H1 (cell line): Measurements from ENCODE around the gene CXCR5. TPM values are rescaled to one million over a fixed set of nuclear protein-coding genes. Genes with fewer than 3 reads are reported as not detected.

ENCODE experiments used
- CHD2 ChIP-seq: IDR thresholded peaks from 2 replicates; pipeline ENCODE4 v1.6.1; 2012; ENCODE audit warnings: low read length, improper control_type of control experiment
- RFX5 ChIP-seq: IDR thresholded peaks from 2 replicates; pipeline ENCODE4 v1.6.1; 2011; ENCODE audit warnings: low read depth, low read length, improper control_type of control experiment, borderline replicate concordance
- SRF ChIP-seq: IDR thresholded peaks from 2 replicates; pipeline ENCODE4 v1.6.1; 2011; ENCODE audit warnings: mild to moderate bottlenecking, low read depth, low read length, moderate library complexity
- polyA plus RNA-seq, 7 experiments: library from polyadenylated mRNA; depleted of rRNA in 3 of 7; stranded (reverse) in 5 of 7; unstranded in 2 of 7; fragments of >200 nt in 5 of 7; fragments of 200-250 nt in 2 of 7; gene quantifications; 1 replicate in 5 of 7; 2 replicates in 1 of 7; 4 replicates in 1 of 7; pipeline versions ENCODE4 v1.2.1 to v1.2.3, GENCODE V29; 2011 to 2013; ENCODE audit warnings: missing spikeins in 2 of 7, mixed read lengths in 2 of 7
- total RNA-seq: library from RNA; stranded (reverse); fragmentation: NEBNext Ultra II Directional; extraction: Animal tissue kit (Norgen Biotek cat#: 25700); gene quantifications from 2 replicates; pipeline ENCODE4 v1.2.1, GENCODE V29; 2021
- TF ChIP-seq, protein P1 (sequence below): IDR thresholded peaks from 2 replicates; pipeline ENCODE4 v1.6.1; 2011; ENCODE audit warnings: low read depth, mild to moderate bottlenecking, low read length; ENCODE audit not compliant: insufficient read depth

CXCR5 gene
- total and polyA plus RNA-seq, 2 of the 8 experiments (the other 6 are each of a cell fraction or from before 2014, with no cell fraction given): not detected

DNA sequence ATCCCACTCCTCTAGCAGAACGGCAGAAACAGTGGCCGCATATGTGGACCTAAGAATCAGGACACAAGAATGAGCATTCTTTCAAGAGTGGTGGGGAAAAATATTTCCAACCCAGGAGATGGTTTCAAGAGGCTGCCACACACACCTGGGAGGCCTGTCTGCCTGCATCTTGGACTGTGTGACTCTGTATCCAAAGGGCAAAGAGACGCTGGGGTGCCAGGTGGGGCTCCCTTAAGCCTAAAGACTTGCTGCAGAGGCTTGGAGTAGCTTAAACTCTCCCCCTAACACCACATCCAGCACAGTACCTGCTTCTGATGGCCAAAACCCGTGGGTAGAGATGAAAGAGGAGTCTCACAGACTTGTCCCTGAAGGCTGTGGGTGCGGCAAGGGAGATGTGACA is 3.5 kb downstream of the CXCR5 start (continued):
- TF ChIP-seq SRF (no peak), CHD2 (no peak), RFX5 (no peak)
- TF ChIP-seq, protein P1, sequence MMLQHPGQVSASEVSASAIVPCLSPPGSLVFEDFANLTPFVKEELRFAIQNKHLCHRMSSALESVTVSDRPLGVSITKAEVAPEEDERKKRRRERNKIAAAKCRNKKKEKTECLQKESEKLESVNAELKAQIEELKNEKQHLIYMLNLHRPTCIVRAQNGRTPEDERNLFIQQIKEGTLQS: no peak
- TF ChIP-seq, all 59 proteins: peak for 0
